ENCODE results near the gene RPS5. TPM values are rescaled to one million over a fixed set of nuclear protein-coding genes. Genes with fewer than 3 reads are reported as not detected.

The RPS5 gene
- total RNA-seq, 1 experiment from 2014 or later, result 1,400 TPM

DNA sequence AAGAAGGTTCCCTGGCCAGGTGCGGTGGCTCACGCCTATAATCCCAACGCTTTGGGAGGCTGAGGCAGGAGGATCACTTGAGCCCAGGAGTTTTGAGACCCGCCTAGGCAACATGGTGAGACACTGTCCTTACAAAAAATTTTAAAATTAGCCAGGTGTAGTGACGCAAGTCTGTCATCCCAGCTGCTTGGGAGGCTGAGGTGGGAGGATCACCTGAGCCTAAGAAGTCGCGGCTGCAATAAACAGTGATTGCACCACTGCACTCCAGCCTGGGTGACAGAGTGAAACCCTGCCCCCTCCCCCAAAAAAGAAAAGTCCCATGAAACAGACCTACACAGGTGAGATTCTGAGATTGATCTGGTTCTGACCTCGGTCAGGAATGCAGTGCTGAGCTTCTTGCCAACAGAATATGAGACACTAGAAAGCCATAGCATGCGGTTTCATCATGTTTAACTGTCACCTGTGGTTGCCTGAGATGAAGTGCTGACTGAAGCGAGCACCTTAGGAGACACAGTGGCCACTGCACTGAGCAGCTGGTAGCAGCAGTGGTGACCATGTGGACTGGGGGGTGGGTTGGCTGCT is 31.8 kb upstream of the RPS5 start:
- Histone ChIP-seq H3K18ac (ENCODE audit: insufficient read length, low read depth, low read length) (no peak overlapping the region), H2BK20ac (ENCODE audit: low read depth, low read length, poor library complexity, severe bottlenecking) (no peak overlapping the region), H3T11ph (ENCODE audit: low read length) (no peak overlapping the region), H3K27ac (ENCODE audit: insufficient read length, low read depth, low read length) (no peak overlapping the region), H2BK15ac (ENCODE audit: low read depth, low read length) (no peak overlapping the region), H2BK120ac (ENCODE audit: low read depth, low read length, poor library complexity, severe bottlenecking) (no peak overlapping the region), H3K4ac (ENCODE audit: low read depth, low read length) (no peak overlapping the region), H3K79me2 (ENCODE audit: insufficient read depth, low read length) (no peaks in the 10 kb centered on the region), H3K23ac (ENCODE audit: insufficient read length, low read depth, low read length) (no peak overlapping the region), H2BK5ac (ENCODE audit: insufficient read length, low read length) (no peak overlapping the region), H4K91ac (ENCODE audit: insufficient read length, low read depth, low read length) (no peak overlapping the region), H3K56ac (ENCODE audit: insufficient read length, low read depth, low read length) (no peak overlapping the region), H4K20me1 (ENCODE audit: control insufficient read depth, insufficient read depth, insufficient read length) (no peaks in the 10 kb centered on the region), H2AK5ac (ENCODE audit: insufficient read length, low read length) (no peak overlapping the region), H3K14ac (ENCODE audit: insufficient read depth, low read length) (no peak overlapping the region), H3K4me1 (ENCODE audit: insufficient read depth, low read length) (no peaks in the 10 kb centered on the region), H2AFZ (ENCODE audit: low read length) (no peak overlapping the region), H3K27me3 (ENCODE audit: insufficient read depth, low read length) (no peaks in the 10 kb centered on the region), H3K9ac (ENCODE audit: extremely low read depth, insufficient read length, low read length) (no peak overlapping the region), H4K5ac (ENCODE audit: insufficient read length, low read depth, low read length) (no peak overlapping the region), H3K9me3 (ENCODE audit: control insufficient read depth, low read depth, low read length) (no peaks in the 10 kb centered on the region), H3K79me1 (ENCODE audit: insufficient read depth, low read depth, low read length, poor library complexity, severe bottlenecking) (no peaks in the 10 kb centered on the region), H2BK12ac (ENCODE audit: insufficient read length, low read depth, low read length) (no peak overlapping the region), H3K23me2 (ENCODE audit: insufficient read length, low read depth, low read length, poor library complexity, severe bottlenecking) (peaks cover 2% of the 10 kb centered on the region), H4K8ac (replicated peaks; ENCODE audit: insufficient read length, low read depth, low read length) (no peak overlapping the region), H3K4me2 (ENCODE audit: insufficient read depth, insufficient read length, low read length) (no peak overlapping the region)
- WGBS (ENCODE audit: extremely low coverage, insufficient read length, low lambda C conversion rate), result no CpG with 5 or more reads among the region's 10 CpGs
- no peak for DNase-seq
- Mint-ChIP-seq H3K36me3 (ENCODE audit: insufficient read depth in 1 of 3, low read depth in 3 of 3) (peaks cover 0 to 2% (median 2%) of the 10 kb centered on the region in 3 experiments; a peak in 3 of 7 replicates), H3K4me3 (no peak overlapping the region), H3K9me3 (no peaks in the 10 kb centered on the region), H3K27me3 (ENCODE audit: low read depth) (no peaks in the 10 kb centered on the region), H3K4me1 (peaks cover 0 to 2% of the 10 kb centered on the region in 2 experiments; a peak in 2 of 4 replicates), H3K27ac (no peak overlapping the region)
- TF ChIP-seq, protein P1, sequence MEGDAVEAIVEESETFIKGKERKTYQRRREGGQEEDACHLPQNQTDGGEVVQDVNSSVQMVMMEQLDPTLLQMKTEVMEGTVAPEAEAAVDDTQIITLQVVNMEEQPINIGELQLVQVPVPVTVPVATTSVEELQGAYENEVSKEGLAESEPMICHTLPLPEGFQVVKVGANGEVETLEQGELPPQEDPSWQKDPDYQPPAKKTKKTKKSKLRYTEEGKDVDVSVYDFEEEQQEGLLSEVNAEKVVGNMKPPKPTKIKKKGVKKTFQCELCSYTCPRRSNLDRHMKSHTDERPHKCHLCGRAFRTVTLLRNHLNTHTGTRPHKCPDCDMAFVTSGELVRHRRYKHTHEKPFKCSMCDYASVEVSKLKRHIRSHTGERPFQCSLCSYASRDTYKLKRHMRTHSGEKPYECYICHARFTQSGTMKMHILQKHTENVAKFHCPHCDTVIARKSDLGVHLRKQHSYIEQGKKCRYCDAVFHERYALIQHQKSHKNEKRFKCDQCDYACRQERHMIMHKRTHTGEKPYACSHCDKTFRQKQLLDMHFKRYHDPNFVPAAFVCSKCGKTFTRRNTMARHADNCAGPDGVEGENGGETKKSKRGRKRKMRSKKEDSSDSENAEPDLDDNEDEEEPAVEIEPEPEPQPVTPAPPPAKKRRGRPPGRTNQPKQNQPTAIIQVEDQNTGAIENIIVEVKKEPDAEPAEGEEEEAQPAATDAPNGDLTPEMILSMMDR (conservative IDR thresholded peaks at IDR 0.05), result no peak

All from H9 (cell line).